Fibroblast of mammary gland (primary cell): ENCODE measurements around the gene TSHZ2.
A peak's percentile ranks its signal among the peaks of the same experiment; 100 is the strongest.

Experiments used
- DNase-seq: peaks from one replicate; pipeline ENCODE4 v3.0.0-alpha.2; 2010; ENCODE audit warnings: low read depth
- H3K4me3 ChIP-seq: 2 replicates; pipeline ENCODE4 v1.5.1; 2011; ENCODE audit warnings: low read depth, mild to moderate bottlenecking, low read length, moderate library complexity; ENCODE audit not compliant: control insufficient read depth
- CTCF ChIP-seq: conservative IDR thresholded peaks from 2 replicates; pipeline ENCODE4 v1.5.1; 2011; ENCODE audit warnings: low read depth, low read length, inconsistent platforms; ENCODE audit not compliant: control insufficient read depth, insufficient read depth

TSHZ2 gene

GRCh38 chr20:53190225-53190624 lies 218.1 kb downstream of the TSHZ2 start:
- no peak overlapping the region for H3K4me3 ChIP-seq
- DNase-seq: no peak
- TF ChIP-seq CTCF: no peak

GRCh38 chr20:53191957-53192356 lies 219.8 kb downstream of the TSHZ2 start:
- no peak for TF ChIP-seq CTCF
- DNase-seq: no peak
- no peak overlapping the region for H3K4me3 ChIP-seq

- DNase-seq: no peak
- no peak overlapping the region for H3K4me3 ChIP-seq
- TF ChIP-seq CTCF: no peak
These were observed 222.4 kb downstream of the TSHZ2 start for GRCh38 chr20:53194306-53195290.

- DNase-seq: peak; percentile 17
These were observed 223.9 kb downstream of the TSHZ2 start for GRCh38 chr20:53195876-53196610.

GRCh38 chr20:53201588-53201987 lies 229.4 kb downstream of the TSHZ2 start:
- no peak for TF ChIP-seq CTCF
- DNase-seq: no peak
- H3K4me3 ChIP-seq: no peak overlapping the region

More at GRCh38 chr20:53195876-53196610, 223.9 kb downstream of the TSHZ2 start:
- TF ChIP-seq CTCF: no peak
- H3K4me3 ChIP-seq: no peak overlapping the region

- peak; percentile 43 for DNase-seq
- no peak for TF ChIP-seq CTCF
- no peak overlapping the region for H3K4me3 ChIP-seq
These were observed 230.6 kb downstream of the TSHZ2 start for GRCh38 chr20:53202777-53203176.
